Uterus (tissue), 2 donors: ENCODE results near the gene GGT5.

Experiments used
- CTCF ChIP-seq, 4 experiments: fragments of 200-600 bp in 2 of 4; fragments of 450-650 bp in 2 of 4; sonication (generic) in 2 of 4; IDR thresholded peaks; one replicate each; pipeline ENCODE4 v1.5.1; 2016 to 2019; ENCODE audit warnings: antibody characterized with exemption in 4 of 4, mild to moderate bottlenecking in 2 of 4, moderate library complexity in 1 of 4
- POLR2A ChIP-seq, 2 donors: fragments of 450-650 bp; IDR thresholded peaks; one replicate each; pipeline ENCODE4 v1.6.1; 2016; ENCODE audit warnings: antibody characterized with exemption in 2 of 2, mild to moderate bottlenecking in 1 of 2, moderate library complexity in 1 of 2

GRCh38 chr22:24235315-24235714 is 9.6 kb downstream of the GGT5 start:
- TF ChIP-seq CTCF (IDR thresholded peaks at IDR 0.05) (no peak), POLR2A (IDR thresholded peaks at IDR 0.05) (no peak)
